ENCODE data around the gene RNU6-1.

- TF ChIP-seq, protein P1, sequence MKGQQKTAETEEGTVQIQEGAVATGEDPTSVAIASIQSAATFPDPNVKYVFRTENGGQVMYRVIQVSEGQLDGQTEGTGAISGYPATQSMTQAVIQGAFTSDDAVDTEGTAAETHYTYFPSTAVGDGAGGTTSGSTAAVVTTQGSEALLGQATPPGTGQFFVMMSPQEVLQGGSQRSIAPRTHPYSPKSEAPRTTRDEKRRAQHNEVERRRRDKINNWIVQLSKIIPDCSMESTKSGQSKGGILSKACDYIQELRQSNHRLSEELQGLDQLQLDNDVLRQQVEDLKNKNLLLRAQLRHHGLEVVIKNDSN (CRISPR knock-in tag; IDR thresholded peaks at IDR 0.05), result no peak
- TF ChIP-seq, protein P2, sequence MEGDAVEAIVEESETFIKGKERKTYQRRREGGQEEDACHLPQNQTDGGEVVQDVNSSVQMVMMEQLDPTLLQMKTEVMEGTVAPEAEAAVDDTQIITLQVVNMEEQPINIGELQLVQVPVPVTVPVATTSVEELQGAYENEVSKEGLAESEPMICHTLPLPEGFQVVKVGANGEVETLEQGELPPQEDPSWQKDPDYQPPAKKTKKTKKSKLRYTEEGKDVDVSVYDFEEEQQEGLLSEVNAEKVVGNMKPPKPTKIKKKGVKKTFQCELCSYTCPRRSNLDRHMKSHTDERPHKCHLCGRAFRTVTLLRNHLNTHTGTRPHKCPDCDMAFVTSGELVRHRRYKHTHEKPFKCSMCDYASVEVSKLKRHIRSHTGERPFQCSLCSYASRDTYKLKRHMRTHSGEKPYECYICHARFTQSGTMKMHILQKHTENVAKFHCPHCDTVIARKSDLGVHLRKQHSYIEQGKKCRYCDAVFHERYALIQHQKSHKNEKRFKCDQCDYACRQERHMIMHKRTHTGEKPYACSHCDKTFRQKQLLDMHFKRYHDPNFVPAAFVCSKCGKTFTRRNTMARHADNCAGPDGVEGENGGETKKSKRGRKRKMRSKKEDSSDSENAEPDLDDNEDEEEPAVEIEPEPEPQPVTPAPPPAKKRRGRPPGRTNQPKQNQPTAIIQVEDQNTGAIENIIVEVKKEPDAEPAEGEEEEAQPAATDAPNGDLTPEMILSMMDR (IDR thresholded peaks at IDR 0.05), result no peak
- TF ChIP-seq PRRX2 (CRISPR knock-in tag; IDR thresholded peaks at IDR 0.05), result no peak
Observed at GRCh38 chr15:67816668-67817067, 23.2 kb downstream of the RNU6-1 start.
